ENCODE results near the gene B3GNT7. TPM values are rescaled to one million over a fixed set of nuclear protein-coding genes. Genes with fewer than 3 reads are reported as not detected.

The B3GNT7 gene
- total RNA-seq, 1 donor from 2014 or later, result 6.5 TPM

DNA sequence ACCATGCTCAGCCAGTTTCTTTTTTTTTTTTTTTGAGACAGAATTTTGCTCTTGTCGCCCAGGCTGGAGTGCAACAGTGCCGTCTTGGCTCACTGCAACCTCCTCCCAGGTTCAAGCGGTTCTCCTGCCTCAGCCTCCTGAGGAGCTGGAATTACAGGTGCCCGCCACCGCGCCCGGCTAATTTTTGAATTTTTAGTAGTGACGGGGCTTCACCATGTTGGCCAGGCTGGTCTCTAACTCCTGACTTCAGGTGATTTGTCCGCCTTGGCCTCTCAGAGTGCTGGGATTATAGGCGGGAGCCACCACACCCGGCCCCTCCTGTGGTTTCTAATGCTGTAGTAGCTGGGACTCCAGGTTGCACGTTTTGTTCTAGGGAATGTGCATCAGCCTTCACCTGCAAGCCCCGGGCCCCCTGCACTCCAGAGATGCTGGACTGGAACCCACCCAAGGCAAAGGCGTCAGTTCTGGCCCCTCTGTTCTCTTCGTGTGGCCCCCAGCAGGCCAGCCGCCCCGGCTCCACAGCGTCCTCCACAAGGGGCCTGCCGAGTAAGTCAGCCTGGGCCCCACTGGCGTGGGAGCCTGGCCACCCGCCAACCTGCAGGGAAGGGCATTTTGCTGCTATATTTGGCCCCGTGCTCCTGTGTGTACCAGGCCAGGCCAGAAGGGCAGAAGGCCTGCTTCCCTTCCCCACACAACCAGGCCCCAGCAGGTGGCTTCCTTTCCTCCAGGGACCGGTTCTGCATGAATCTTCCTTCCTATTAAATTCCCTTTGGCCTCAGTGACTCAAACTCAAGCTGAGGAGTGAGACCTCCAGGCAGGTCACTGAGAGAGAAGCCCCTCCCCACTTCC lies 25.7 kb upstream of the B3GNT7 start:
- TF ChIP-seq, protein P1, sequence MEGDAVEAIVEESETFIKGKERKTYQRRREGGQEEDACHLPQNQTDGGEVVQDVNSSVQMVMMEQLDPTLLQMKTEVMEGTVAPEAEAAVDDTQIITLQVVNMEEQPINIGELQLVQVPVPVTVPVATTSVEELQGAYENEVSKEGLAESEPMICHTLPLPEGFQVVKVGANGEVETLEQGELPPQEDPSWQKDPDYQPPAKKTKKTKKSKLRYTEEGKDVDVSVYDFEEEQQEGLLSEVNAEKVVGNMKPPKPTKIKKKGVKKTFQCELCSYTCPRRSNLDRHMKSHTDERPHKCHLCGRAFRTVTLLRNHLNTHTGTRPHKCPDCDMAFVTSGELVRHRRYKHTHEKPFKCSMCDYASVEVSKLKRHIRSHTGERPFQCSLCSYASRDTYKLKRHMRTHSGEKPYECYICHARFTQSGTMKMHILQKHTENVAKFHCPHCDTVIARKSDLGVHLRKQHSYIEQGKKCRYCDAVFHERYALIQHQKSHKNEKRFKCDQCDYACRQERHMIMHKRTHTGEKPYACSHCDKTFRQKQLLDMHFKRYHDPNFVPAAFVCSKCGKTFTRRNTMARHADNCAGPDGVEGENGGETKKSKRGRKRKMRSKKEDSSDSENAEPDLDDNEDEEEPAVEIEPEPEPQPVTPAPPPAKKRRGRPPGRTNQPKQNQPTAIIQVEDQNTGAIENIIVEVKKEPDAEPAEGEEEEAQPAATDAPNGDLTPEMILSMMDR (IDR thresholded peaks at IDR 0.05; ENCODE audit: unreplicated experiment), result no peak
- Mint-ChIP-seq H3K4me3 (ENCODE audit: low read depth) (no peak overlapping the region), H3K9me3 (ENCODE audit: low read depth) (no peaks in the 10 kb centered on the region), H3K4me1 (ENCODE audit: low read depth) (peaks cover 7% of the 10 kb centered on the region), H3K27me3 (no peaks in the 10 kb centered on the region), H3K36me3 (ENCODE audit: insufficient read depth) (peaks cover 1% of the 10 kb centered on the region), H3K27ac (no peak overlapping the region)
- DNase-seq (ENCODE audit: low spot score, unreplicated experiment), result no peak

DNA sequence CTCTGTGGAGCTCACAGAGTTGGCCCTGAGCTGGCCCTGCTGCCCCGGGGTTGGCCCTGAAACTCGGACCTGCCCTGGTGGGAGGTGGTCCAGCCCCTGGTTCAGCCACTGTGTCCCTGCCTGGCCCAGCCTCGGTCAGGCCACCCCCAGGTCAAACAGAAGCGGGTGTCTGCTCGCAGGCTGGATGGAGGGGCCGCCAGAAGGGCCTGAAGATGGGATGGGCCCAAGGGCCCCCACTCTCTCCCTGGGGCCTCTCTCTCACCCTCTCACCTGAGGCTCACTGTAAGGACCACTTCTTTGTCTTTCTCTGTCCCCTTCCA lies 25.1 kb upstream of the B3GNT7 start:
- peaks cover 1% of the 10 kb centered on the region for H3K36me3 Mint-ChIP-seq (ENCODE audit: insufficient read depth)
- H3K4me1 Mint-ChIP-seq (ENCODE audit: low read depth), result peaks cover 6% of the 10 kb centered on the region
- TF ChIP-seq, protein P1 (IDR thresholded peaks at IDR 0.05; ENCODE audit: unreplicated experiment), result no peak
- H3K27me3 Mint-ChIP-seq, result peaks cover under 1% of the 10 kb centered on the region
- no peaks in the 10 kb centered on the region for H3K9me3 Mint-ChIP-seq (ENCODE audit: low read depth)
- H3K4me3 Mint-ChIP-seq (ENCODE audit: low read depth), result no peak overlapping the region
- no peak for DNase-seq (ENCODE audit: low spot score, unreplicated experiment)
- no peak overlapping the region for H3K27ac Mint-ChIP-seq

- TF ChIP-seq, protein P1 (IDR thresholded peaks at IDR 0.05; ENCODE audit: unreplicated experiment), result no peak
- H3K4me1 Mint-ChIP-seq (ENCODE audit: low read depth), result peaks cover 5% of the 10 kb centered on the region
- no peaks in the 10 kb centered on the region for H3K9me3 Mint-ChIP-seq (ENCODE audit: low read depth)
- no peak overlapping the region for H3K4me3 Mint-ChIP-seq (ENCODE audit: low read depth)
- no peak for DNase-seq (ENCODE audit: low spot score, unreplicated experiment)
- H3K27ac Mint-ChIP-seq, result no peak overlapping the region
- peaks cover under 1% of the 10 kb centered on the region for H3K36me3 Mint-ChIP-seq (ENCODE audit: insufficient read depth)
- peaks cover 6% of the 10 kb centered on the region for H3K27me3 Mint-ChIP-seq
Observed at GRCh38 chr2:231370749-231371429, 24.6 kb upstream of the B3GNT7 start.

DNA sequence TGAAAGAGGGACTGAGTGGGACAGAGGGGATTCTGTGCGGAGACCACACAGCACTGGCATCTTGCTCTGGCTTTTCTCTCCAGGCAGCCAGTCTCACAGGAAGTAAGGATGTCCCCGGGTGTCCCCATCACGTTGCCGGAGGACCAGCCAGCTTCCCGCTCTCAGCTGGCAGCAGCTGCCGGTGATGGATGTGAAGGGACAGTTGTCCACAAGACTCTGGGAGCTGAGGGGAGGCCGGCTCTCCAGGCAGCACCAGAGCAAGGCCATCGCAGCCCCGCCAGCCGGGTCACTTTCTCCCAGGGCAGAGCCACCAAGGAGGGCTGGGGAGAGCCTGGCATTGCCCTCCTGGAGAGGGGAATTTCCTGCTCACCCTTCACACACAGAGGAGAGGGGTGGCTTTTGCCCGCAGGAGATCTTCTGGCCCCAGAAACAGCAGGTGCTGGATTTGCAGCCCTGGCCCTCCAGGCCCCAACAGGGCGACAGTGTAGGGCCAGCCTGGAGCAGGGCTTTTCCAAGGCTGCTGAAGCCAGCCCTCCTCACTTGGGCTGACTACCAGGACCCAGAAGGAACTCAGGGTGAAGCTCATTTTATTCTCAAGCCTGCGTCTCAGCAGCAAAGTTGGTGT lies 24.0 kb upstream of the B3GNT7 start:
- Mint-ChIP-seq H3K4me3 (ENCODE audit: low read depth) (no peak overlapping the region), H3K36me3 (ENCODE audit: insufficient read depth) (no peaks in the 10 kb centered on the region), H3K27ac (no peak overlapping the region), H3K9me3 (ENCODE audit: low read depth) (no peaks in the 10 kb centered on the region), H3K4me1 (ENCODE audit: low read depth) (peaks cover 4% of the 10 kb centered on the region), H3K27me3 (peaks cover 9% of the 10 kb centered on the region)
- DNase-seq (ENCODE audit: low spot score, unreplicated experiment), result no peak
- TF ChIP-seq, protein P1 (IDR thresholded peaks at IDR 0.05; ENCODE audit: unreplicated experiment), result no peak

DNA sequence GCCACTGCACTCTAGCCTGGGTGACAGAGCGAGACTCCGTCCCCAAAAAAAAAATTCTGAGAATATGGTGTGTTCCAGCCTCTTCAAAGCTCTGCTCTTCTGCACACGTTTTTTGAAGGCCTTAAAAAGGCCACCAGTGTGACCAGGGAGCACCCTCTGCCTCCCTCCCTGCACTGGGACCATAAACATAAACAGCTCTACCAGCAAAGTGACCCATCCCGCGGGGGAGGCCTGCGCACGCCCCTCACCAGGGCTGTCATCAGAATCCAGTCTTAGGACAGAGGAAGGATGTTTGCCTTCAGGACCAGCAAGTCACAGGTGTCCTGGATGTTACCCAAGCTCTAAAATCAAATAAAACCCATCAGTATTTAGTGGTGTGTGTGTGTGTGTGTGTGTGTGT lies 23.2 kb upstream of the B3GNT7 start:
- Mint-ChIP-seq H3K9me3 (ENCODE audit: low read depth) (no peaks in the 10 kb centered on the region), H3K36me3 (ENCODE audit: insufficient read depth) (peaks cover 1% of the 10 kb centered on the region), H3K4me3 (ENCODE audit: low read depth) (no peak overlapping the region), H3K27ac (no peak overlapping the region), H3K27me3 (peaks cover 16% of the 10 kb centered on the region), H3K4me1 (ENCODE audit: low read depth) (peaks cover 6% of the 10 kb centered on the region)
- TF ChIP-seq, protein P1 (IDR thresholded peaks at IDR 0.05; ENCODE audit: unreplicated experiment), result no peak
- DNase-seq (ENCODE audit: low spot score, unreplicated experiment), result no peak
